Measurements from ENCODE around the gene LRPAP1. TPM values are rescaled to one million over a fixed set of nuclear protein-coding genes. Genes with fewer than 3 reads are reported as not detected.

Gene LRPAP1
- total RNA-seq, 4 donors from 2014 or later: 82.6 to 116 (median 109) TPM

GRCh38 chr4:3531318-3531878 lies 824 bp downstream of the LRPAP1 start:
- peak overlapping the region in 2 of 4 donors; percentile 64 to 87 for H3K27ac ChIP-seq
- no peak for TF ChIP-seq CTCF (IDR thresholded peaks at IDR 0.05)
- TF ChIP-seq POLR2A (IDR thresholded peaks at IDR 0.05): no peak
- DNase-seq: no peak

GRCh38 chr4:3530663-3531254 lies 1.5 kb downstream of the LRPAP1 start:
- TF ChIP-seq CTCF (IDR thresholded peaks at IDR 0.05): no peak
- no peak for TF ChIP-seq POLR2A (IDR thresholded peaks at IDR 0.05)
- H3K27ac ChIP-seq: no peak overlapping the region
- H3K27me3 ChIP-seq: no peaks in the 10 kb centered on the region
- H3K4me1 ChIP-seq: peaks cover 4 to 31% (median 18%) of the 10 kb centered on the region in 4 donors
- H3K36me3 ChIP-seq: peaks cover 0 to 28% (median 0%) of the 10 kb centered on the region in 3 donors
- peak overlapping the region; percentile 78 to 96 (median 92) for H3K4me3 ChIP-seq
- no peaks in the 10 kb centered on the region for H3K9me3 ChIP-seq
- DNase-seq: no peak

More at GRCh38 chr4:3531318-3531878, 824 bp downstream of the LRPAP1 start:
- H3K9me3 ChIP-seq: no peaks in the 10 kb centered on the region
- no peaks in the 10 kb centered on the region for H3K27me3 ChIP-seq
- H3K36me3 ChIP-seq: peaks cover 0 to 25% (median 0%) of the 10 kb centered on the region in 3 donors
- H3K4me1 ChIP-seq: peaks cover 4 to 31% (median 18%) of the 10 kb centered on the region in 4 donors
- peak overlapping the region; percentile 78 to 96 (median 92) for H3K4me3 ChIP-seq

GRCh38 chr4:3530051-3530450 lies 2.2 kb downstream of the LRPAP1 start:
- DNase-seq: no peak
- Histone ChIP-seq H3K27me3 (no peaks in the 10 kb centered on the region), H3K4me1 (peaks cover 4 to 31% (median 18%) of the 10 kb centered on the region in 4 donors), H3K36me3 (peaks cover 0 to 33% (median 0%) of the 10 kb centered on the region in 3 donors), H3K4me3 (no peak overlapping the region), H3K9me3 (no peaks in the 10 kb centered on the region), H3K27ac (no peak overlapping the region)
- TF ChIP-seq CTCF (IDR thresholded peaks at IDR 0.05) (no peak), POLR2A (IDR thresholded peaks at IDR 0.05) (no peak)

GRCh38 chr4:3529363-3529762 lies 2.9 kb downstream of the LRPAP1 start:
- TF ChIP-seq CTCF (IDR thresholded peaks at IDR 0.05) (no peak), POLR2A (IDR thresholded peaks at IDR 0.05) (no peak)
- H3K27me3 ChIP-seq: no peaks in the 10 kb centered on the region
- H3K9me3 ChIP-seq: no peaks in the 10 kb centered on the region
- H3K36me3 ChIP-seq: peaks cover 0 to 40% (median 0%) of the 10 kb centered on the region in 3 donors
- DNase-seq: no peak
- no peak overlapping the region for H3K27ac ChIP-seq
- H3K4me1 ChIP-seq: peaks cover 4 to 31% (median 18%) of the 10 kb centered on the region in 4 donors
- H3K4me3 ChIP-seq: no peak overlapping the region

GRCh38 chr4:3527914-3528876 lies 4.0 kb downstream of the LRPAP1 start:
- TF ChIP-seq POLR2A (IDR thresholded peaks at IDR 0.05) (no peak), CTCF (IDR thresholded peaks at IDR 0.05) (no peak)
- no peaks in the 10 kb centered on the region for H3K27me3 ChIP-seq
- H3K4me1 ChIP-seq: peaks cover 4 to 31% (median 18%) of the 10 kb centered on the region in 4 donors
- no peak for DNase-seq
- no peaks in the 10 kb centered on the region for H3K9me3 ChIP-seq
- H3K36me3 ChIP-seq: peaks cover 0 to 51% (median 0%) of the 10 kb centered on the region in 3 donors
- no peak overlapping the region for H3K4me3 ChIP-seq
- H3K27ac ChIP-seq: no peak overlapping the region
